H7 (cell line): ENCODE data around the gene TPCN2. TPM values are rescaled to one million over a fixed set of nuclear protein-coding genes. Genes with fewer than 3 reads are reported as not detected.
A peak's percentile ranks its signal among the peaks of the same experiment; 100 is the strongest.
"Not testable (repeated sequence)": the region's sequence is repeated elsewhere in the genome, so short reads cannot be mapped to it uniquely, and the experiment has no call there.

Experiments
- DNase-seq: peaks from one replicate; pipeline ENCODE4 v3.0.0; 2012
- H3K27me3 ChIP-seq: 2 replicates; pipeline ENCODE4 v1.6.0; 2011; ENCODE audit warnings: mild to moderate bottlenecking, low read length; ENCODE audit not compliant: control insufficient read depth, insufficient read depth
- H3K36me3 ChIP-seq: replicated peaks from 2 replicates; pipeline ENCODE4 v1.5.1; 2011; ENCODE audit warnings: low read length; ENCODE audit not compliant: control insufficient read depth, insufficient read depth
- H3K4me3 ChIP-seq: 2 replicates; pipeline ENCODE4 v1.5.1; 2011; ENCODE audit warnings: low read depth, mild to moderate bottlenecking, control low read depth, low read length, moderate library complexity; ENCODE audit not compliant: insufficient read depth
- total RNA-seq: library from RNA; depleted of rRNA; stranded (reverse); fragments of >200 nt; shearing (Covaris generic); gene quantifications from 2 replicates; pipeline ENCODE4 v1.2.3, GENCODE V29; 2014

TPCN2 gene
- total RNA-seq, 1 experiment from 2014 or later = 13.2 TPM

GRCh38 chr11:69140635-69141034 is 91.9 kb downstream of the TPCN2 start:
- Histone ChIP-seq H3K36me3 (no peaks in the 10 kb centered on the region), H3K27me3 (no peaks in the 10 kb centered on the region)
- DNase-seq = no peak

GRCh38 chr11:69141742-69142141 is 93.0 kb downstream of the TPCN2 start:
- Histone ChIP-seq H3K4me3 (no peak overlapping the region), H3K27me3 (no peaks in the 10 kb centered on the region), H3K36me3 (no peaks in the 10 kb centered on the region)
- DNase-seq = no peak

More at GRCh38 chr11:69140635-69141034, 91.9 kb downstream of the TPCN2 start:
- H3K4me3 ChIP-seq = no peak overlapping the region

- H3K27me3 ChIP-seq = no peaks in the 10 kb centered on the region
- H3K4me3 ChIP-seq = no peak overlapping the region
- DNase-seq = no peak
- no peaks in the 10 kb centered on the region for H3K36me3 ChIP-seq
Observed at GRCh38 chr11:69142895-69143294, 94.2 kb downstream of the TPCN2 start.

DNA sequence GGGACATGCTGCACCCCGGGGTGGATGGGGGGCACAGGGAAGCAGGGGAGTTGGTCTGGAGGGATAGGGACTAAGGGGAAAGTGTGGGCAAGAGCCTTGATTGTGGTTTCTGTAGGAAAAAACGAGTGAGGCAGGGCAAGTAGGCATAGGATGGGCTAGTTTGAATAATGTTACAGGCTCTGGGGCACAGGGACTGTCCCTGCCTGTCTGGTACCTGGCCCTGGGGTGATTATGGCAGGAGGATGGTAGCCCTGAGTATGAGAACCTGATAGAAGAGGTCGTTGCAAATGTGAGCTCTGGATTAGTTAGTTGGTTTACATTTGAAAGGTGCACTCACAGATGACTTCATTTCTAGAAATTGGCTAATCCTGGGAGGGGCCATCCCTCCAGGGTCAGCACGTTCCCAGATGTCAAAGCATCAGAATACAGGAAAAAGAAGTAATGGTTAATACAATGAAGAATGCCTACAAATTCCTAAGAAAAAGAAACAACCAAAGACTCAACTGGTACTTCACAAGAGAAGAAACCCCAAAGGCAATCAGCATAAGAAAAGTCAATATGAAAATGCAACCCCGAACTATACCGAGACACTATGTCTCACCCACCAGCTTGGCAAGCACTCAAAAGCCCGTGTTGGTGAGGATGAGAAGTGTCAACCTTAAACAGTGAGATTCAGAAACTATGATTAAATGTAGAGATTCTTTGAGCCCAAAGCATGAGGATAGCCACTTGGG is 95.8 kb downstream of the TPCN2 start:
- no peak overlapping the region for H3K4me3 ChIP-seq
- H3K36me3 ChIP-seq = no peaks in the 10 kb centered on the region
- H3K27me3 ChIP-seq = no peaks in the 10 kb centered on the region
- DNase-seq = no peak

DNA sequence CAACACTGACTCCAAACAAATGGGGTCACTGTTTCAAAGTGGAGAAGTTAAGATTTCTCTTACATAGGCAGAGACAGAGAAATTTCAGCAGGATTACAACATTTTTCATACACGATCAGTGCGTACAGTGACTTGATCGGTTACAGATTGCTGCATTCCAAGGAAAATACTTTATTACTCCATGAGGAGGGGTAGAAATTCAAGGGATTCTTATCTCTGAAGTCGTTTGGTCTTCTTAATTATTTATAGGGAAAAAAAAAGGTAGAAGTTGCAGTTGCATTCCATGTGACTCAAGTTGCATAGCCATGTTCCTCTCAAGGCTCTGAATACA is 96.3 kb downstream of the TPCN2 start:
- Histone ChIP-seq H3K27me3 (no peaks in the 10 kb centered on the region), H3K36me3 (no peaks in the 10 kb centered on the region), H3K4me3 (no peak overlapping the region)
- no peak for DNase-seq

- Histone ChIP-seq H3K4me3 (no peak overlapping the region), H3K36me3 (no peaks in the 10 kb centered on the region), H3K27me3 (no peaks in the 10 kb centered on the region)
- no peak for DNase-seq
Observed at GRCh38 chr11:69148377-69148762, 99.6 kb downstream of the TPCN2 start.

DNA sequence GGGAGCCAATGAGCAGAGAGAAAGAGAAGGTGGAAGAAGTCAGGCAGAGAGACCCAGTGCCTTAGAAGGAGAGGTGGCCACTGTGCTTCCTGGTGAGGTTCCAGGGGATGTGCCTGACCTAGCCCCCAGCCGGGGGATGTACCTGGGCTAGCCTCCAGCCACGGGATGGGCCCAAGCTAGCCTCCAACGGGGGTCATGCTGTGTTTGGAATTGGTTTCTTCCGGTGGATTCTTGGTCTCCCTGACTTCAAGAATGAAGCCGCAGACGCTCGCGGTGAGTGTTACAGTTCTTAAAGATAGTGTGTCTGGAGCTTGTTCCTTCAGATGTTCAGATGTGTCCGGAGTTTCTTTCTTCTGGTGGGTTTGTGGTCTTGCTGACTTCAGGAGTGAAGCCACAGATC is 100.1 kb downstream of the TPCN2 start:
- Histone ChIP-seq H3K27me3 (no peaks in the 10 kb centered on the region), H3K4me3 (no peak overlapping the region)
- DNase-seq = no peak

GRCh38 chr11:69149338-69150045 is 100.8 kb downstream of the TPCN2 start:
- DNase-seq = peak; percentile 8
- not testable (repeated sequence) for H3K36me3 ChIP-seq, H3K27me3 ChIP-seq, H3K4me3 ChIP-seq

More for the DNA sequence above, 100.1 kb downstream of the TPCN2 start:
- no peaks in the 10 kb centered on the region for H3K36me3 ChIP-seq

- no peak for DNase-seq
- no peak overlapping the region for H3K4me3 ChIP-seq
- no peaks in the 10 kb centered on the region for H3K27me3 ChIP-seq
- no peaks in the 10 kb centered on the region for H3K36me3 ChIP-seq
Observed at GRCh38 chr11:69150175-69150574, 101.4 kb downstream of the TPCN2 start.

GRCh38 chr11:69151836-69152235 is 103.1 kb downstream of the TPCN2 start:
- no peaks in the 10 kb centered on the region for H3K27me3 ChIP-seq
- H3K4me3 ChIP-seq = no peak overlapping the region
- DNase-seq = peak; percentile 62
- no peaks in the 10 kb centered on the region for H3K36me3 ChIP-seq

DNA sequence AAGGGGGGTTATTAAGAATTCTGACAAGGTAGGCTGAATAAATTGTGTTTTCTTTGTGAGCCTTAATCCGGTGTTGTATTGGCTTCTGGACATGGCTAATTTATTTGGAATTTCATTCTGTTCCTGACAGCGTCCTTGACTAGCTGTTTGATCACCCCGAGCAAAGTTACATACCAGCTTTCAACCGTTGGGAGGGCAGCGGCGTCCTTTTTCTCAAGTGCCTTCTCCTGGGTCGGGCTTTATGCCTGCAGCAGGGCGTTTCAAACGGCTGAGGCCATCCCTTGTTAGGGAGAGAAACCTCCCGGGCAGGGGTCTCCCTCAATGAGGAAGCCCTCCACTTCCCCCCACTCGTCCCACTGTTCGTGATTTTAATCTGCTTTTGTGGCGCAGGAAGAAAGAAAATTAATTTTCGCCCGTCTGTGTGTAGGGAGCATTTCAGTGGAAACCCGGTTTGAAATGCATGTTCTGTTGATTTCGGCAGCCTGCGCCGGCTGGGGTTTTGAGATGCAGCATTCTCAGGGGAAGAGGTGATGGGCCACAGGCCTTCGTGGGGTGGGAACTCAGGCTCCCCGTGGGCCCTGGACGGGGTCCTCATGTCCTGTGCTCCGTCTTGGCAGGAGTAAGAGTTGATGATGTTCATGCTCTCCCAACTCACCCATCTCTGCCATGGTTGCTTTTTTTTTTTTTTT is 104.1 kb downstream of the TPCN2 start:
- DNase-seq = peak; percentile 65
- no peaks in the 10 kb centered on the region for H3K36me3 ChIP-seq
- no peak overlapping the region for H3K4me3 ChIP-seq
- H3K27me3 ChIP-seq = no peaks in the 10 kb centered on the region

DNA sequence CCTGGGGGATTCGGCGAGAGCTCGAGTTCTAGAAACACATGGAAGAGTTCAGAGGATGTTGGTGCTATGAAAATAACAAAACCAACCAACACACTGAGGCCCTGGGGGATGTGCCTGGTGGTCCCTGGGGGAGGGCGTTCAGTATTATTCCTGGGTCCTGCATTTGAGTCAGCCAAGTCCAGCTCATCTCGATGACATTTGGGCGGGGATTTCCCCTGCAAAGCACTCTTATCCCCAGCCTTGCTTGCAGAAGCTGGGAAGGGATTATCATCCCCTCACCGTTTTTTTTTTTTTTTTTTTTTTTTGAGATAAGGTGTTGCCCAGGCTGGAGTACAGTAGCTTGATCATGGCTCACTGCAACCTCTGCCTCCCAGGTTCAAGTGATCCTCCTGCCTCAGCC is 104.9 kb downstream of the TPCN2 start:
- no peak for DNase-seq
- Histone ChIP-seq H3K36me3 (no peaks in the 10 kb centered on the region), H3K27me3 (no peaks in the 10 kb centered on the region), H3K4me3 (no peak overlapping the region)

DNA sequence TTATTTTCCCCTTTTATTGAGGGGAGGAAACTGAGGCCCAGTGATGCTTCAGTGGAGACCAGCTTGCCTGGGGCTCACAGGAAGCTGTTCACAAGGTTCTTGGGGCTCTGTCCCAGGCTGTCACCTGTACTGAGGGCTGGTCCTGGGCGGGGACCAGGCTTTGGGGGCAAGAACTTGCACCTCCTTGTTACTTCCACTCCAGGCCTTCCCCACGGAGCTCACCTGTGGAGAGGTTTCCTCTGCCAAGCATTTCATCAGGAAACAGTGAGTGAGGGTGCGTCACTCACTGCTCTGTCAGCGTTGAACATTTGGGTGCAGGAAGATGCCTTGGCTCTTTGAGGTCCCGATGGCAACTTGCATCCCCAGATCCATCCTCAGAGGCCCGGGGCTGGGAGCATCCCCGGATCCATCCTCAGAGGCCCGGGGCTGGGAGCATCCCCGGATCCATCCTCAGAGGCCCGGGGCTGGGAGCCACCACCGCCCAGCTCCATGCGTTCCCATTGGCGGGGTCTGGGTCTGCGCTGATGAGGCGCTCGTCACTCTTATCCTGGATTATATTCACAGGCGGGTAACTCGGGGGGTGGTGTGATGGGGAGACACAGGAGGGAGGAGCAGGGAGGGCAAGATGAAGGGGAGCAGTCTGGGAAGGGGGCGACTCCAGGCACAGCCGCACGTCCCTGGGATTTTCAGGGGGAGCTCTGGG is 105.6 kb downstream of the TPCN2 start:
- Histone ChIP-seq H3K4me3 (no peak overlapping the region), H3K27me3 (no peaks in the 10 kb centered on the region), H3K36me3 (no peaks in the 10 kb centered on the region)
- DNase-seq = no peak

GRCh38 chr11:69154938-69155301 is 106.2 kb downstream of the TPCN2 start:
- Histone ChIP-seq H3K27me3 (no peaks in the 10 kb centered on the region), H3K4me3 (no peak overlapping the region), H3K36me3 (no peaks in the 10 kb centered on the region)

More at GRCh38 chr11:69154938-69155301, 106.2 kb downstream of the TPCN2 start:
- DNase-seq = no peak
